ENCODE measurements around the gene GALNT18.

GALNT18 gene

GRCh38 chr11:11532574-11532973, 89.2 kb downstream of the GALNT18 start:
- no peak overlapping the region for H3K27ac ChIP-seq (ENCODE audit: extremely low read depth, low read depth, low read length)
- no peaks in the 10 kb centered on the region for H3K4me1 ChIP-seq (ENCODE audit: control insufficient read depth, insufficient read depth, low read length)
- CTCF ChIA-PET = interaction anchor here (0.6 kb wide), 1 partner anchor 172 kb away, joined by 4 read pairs; no protein-coding TSS in a partner anchor
- H3K36me3 ChIP-seq (ENCODE audit: control insufficient read depth in 2 of 2, insufficient read depth in 1 of 2, low read length in 2 of 2) = no peaks in the 10 kb centered on the region
- TF ChIP-seq ZNF133 (tag by site-specific recombination; IDR thresholded peaks at IDR 0.05) = no peak
- no peak for TF ChIP-seq ZNF416 (tag by site-specific recombination; IDR thresholded peaks at IDR 0.05)
- no peak for TF ChIP-seq ZNF707 (tag by site-specific recombination; IDR thresholded peaks at IDR 0.05)
- no peaks in the 10 kb centered on the region for H3K9me3 ChIP-seq (ENCODE audit: control insufficient read depth, insufficient read depth, low read depth, low read length)
- POLR2A ChIA-PET = no interaction called here
- H3K4me3 ChIP-seq (ENCODE audit: low read depth, low read length) = no peak overlapping the region

DNA sequence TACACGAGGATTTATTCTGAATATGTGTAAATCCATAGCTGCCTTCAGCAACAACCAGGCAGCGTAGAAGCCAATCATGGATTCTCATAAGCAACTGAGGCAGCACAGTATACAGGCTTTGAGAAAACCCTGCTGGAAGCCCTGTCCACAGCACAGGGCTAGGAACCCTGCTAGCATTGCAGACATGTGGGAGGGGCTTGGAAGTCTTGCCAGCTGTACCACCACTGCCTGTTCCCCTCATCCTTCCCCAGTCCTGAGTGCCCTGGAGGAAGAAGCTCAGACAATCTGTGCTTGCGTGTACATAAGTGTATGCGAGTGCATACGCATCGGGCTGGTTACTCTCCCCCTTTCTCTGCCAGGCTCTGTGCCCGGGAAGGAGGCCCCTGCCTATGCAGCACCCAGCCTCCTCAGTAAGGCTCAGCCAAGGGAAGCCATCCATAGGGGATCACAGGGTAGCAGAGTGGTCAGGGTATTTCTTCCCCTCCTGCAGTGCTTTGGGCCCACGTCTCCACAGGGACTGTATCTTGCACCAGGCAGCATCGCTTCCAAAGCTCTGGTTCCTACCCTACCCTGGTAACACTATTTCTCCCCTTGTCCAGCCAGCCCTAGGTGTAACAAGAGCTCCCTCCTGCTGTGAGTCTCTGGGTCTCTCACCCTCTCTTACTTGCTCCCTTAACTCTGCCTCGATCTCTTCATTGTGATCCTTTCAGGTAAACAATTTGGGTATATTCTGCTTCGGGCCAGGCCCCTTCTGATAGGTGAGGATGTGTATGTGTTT, 90.5 kb downstream of the GALNT18 start:
- ChIA-PET CTCF (no interaction called here), POLR2A (no interaction called here)
- Histone ChIP-seq H3K36me3 (ENCODE audit: control insufficient read depth in 2 of 2, insufficient read depth in 1 of 2, low read length in 2 of 2) (no peaks in the 10 kb centered on the region), H3K4me3 (ENCODE audit: low read depth, low read length) (no peak overlapping the region), H3K9me3 (ENCODE audit: control insufficient read depth, insufficient read depth, low read depth, low read length) (no peaks in the 10 kb centered on the region), H3K27ac (ENCODE audit: extremely low read depth, low read depth, low read length) (no peak overlapping the region), H3K4me1 (ENCODE audit: control insufficient read depth, insufficient read depth, low read length) (no peaks in the 10 kb centered on the region)
- TF ChIP-seq ZNF768 (tag by site-specific recombination; IDR thresholded peaks at IDR 0.05) (no peak), ZNF843 (tag by site-specific recombination; IDR thresholded peaks at IDR 0.05) (no peak), ZNF155 (tag by site-specific recombination; IDR thresholded peaks at IDR 0.05) (no peak), SCRT2 (tag by site-specific recombination; IDR thresholded peaks at IDR 0.05) (no peak), ZFP3 (tag by site-specific recombination; IDR thresholded peaks at IDR 0.05; ENCODE audit: low read depth) (no peak), ZXDB (tag by site-specific recombination; IDR thresholded peaks at IDR 0.05) (no peak), ZNF585B (tag by site-specific recombination; IDR thresholded peaks at IDR 0.05) (no peak), ZNF48 (tag by site-specific recombination; IDR thresholded peaks at IDR 0.05) (no peak), ZNF571 (tag by site-specific recombination; IDR thresholded peaks at IDR 0.05) (no peak), ZNF350 (tag by site-specific recombination; IDR thresholded peaks at IDR 0.05) (no peak), ZBTB20 (tag by site-specific recombination; IDR thresholded peaks at IDR 0.05) (no peak), ZNF211 (tag by site-specific recombination; IDR thresholded peaks at IDR 0.05; ENCODE audit: low read depth) (no peak), ZNF658 (tag by site-specific recombination; IDR thresholded peaks at IDR 0.05) (no peak), ZNF426 (tag by site-specific recombination; IDR thresholded peaks at IDR 0.05) (no peak)
- TF ChIP-seq, protein P1, sequence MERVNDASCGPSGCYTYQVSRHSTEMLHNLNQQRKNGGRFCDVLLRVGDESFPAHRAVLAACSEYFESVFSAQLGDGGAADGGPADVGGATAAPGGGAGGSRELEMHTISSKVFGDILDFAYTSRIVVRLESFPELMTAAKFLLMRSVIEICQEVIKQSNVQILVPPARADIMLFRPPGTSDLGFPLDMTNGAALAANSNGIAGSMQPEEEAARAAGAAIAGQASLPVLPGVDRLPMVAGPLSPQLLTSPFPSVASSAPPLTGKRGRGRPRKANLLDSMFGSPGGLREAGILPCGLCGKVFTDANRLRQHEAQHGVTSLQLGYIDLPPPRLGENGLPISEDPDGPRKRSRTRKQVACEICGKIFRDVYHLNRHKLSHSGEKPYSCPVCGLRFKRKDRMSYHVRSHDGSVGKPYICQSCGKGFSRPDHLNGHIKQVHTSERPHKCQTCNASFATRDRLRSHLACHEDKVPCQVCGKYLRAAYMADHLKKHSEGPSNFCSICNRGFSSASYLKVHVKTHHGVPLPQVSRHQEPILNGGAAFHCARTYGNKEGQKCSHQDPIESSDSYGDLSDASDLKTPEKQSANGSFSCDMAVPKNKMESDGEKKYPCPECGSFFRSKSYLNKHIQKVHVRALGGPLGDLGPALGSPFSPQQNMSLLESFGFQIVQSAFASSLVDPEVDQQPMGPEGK (tag by site-specific recombination; IDR thresholded peaks at IDR 0.05) = no peak

GRCh38 chr11:11528986-11529385, 92.8 kb downstream of the GALNT18 start:
- H3K36me3 ChIP-seq (ENCODE audit: control insufficient read depth in 2 of 2, insufficient read depth in 1 of 2, low read length in 2 of 2) = no peaks in the 10 kb centered on the region
- H3K4me3 ChIP-seq (ENCODE audit: low read depth, low read length) = no peak overlapping the region
- H3K4me1 ChIP-seq (ENCODE audit: control insufficient read depth, insufficient read depth, low read length) = no peaks in the 10 kb centered on the region
- CTCF ChIA-PET = no interaction called here
- H3K27ac ChIP-seq (ENCODE audit: extremely low read depth, low read depth, low read length) = no peak overlapping the region
- POLR2A ChIA-PET = no interaction called here
- H3K9me3 ChIP-seq (ENCODE audit: control insufficient read depth, insufficient read depth, low read depth, low read length) = no peaks in the 10 kb centered on the region
- TF ChIP-seq ZNF645 (tag by site-specific recombination; IDR thresholded peaks at IDR 0.05) (no peak), OSR2 (tag by site-specific recombination; IDR thresholded peaks at IDR 0.05) (no peak), ZNF629 (tag by site-specific recombination; IDR thresholded peaks at IDR 0.05) (no peak), ZNF248 (tag by site-specific recombination; IDR thresholded peaks at IDR 0.05) (no peak), SP7 (tag by site-specific recombination; IDR thresholded peaks at IDR 0.05) (no peak), ZNF501 (tag by site-specific recombination; IDR thresholded peaks at IDR 0.05) (no peak), ZNF433 (tag by site-specific recombination; IDR thresholded peaks at IDR 0.05; ENCODE audit: low read depth) (no peak), SETDB1 (IDR thresholded peaks at IDR 0.05; ENCODE audit: insufficient read length, low read length) (no peak)
- TF ChIP-seq, protein P2, sequence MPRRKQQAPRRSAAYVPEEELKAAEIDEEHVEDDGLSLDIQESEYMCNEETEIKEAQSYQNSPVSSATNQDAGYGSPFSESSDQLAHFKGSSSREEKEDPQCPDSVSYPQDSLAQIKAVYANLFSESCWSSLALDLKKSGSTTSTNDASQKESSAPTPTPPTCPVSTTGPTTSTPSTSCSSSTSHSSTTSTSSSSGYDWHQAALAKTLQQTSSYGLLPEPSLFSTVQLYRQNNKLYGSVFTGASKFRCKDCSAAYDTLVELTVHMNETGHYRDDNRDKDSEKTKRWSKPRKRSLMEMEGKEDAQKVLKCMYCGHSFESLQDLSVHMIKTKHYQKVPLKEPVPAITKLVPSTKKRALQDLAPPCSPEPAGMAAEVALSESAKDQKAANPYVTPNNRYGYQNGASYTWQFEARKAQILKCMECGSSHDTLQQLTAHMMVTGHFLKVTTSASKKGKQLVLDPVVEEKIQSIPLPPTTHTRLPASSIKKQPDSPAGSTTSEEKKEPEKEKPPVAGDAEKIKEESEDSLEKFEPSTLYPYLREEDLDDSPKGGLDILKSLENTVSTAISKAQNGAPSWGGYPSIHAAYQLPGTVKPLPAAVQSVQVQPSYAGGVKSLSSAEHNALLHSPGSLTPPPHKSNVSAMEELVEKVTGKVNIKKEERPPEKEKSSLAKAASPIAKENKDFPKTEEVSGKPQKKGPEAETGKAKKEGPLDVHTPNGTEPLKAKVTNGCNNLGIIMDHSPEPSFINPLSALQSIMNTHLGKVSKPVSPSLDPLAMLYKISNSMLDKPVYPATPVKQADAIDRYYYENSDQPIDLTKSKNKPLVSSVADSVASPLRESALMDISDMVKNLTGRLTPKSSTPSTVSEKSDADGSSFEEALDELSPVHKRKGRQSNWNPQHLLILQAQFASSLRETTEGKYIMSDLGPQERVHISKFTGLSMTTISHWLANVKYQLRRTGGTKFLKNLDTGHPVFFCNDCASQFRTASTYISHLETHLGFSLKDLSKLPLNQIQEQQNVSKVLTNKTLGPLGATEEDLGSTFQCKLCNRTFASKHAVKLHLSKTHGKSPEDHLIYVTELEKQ (tag by site-specific recombination; IDR thresholded peaks at IDR 0.05; ENCODE audit: borderline replicate concordance) = no peak
